ENCODE data around the gene GSTA5. TPM values are rescaled to one million over a fixed set of nuclear protein-coding genes. Genes with fewer than 3 reads are reported as not detected.
A peak's percentile ranks its signal among the peaks of the same experiment; 100 is the strongest.

Gene GSTA5
- total and polyA plus RNA-seq, 4 donors: 0.09 to 0.22 TPM; not detected in 2

- peak; percentile 97 for ATAC-seq (ENCODE audit: insufficient read depth, low FRiP score)
- no peaks in the 10 kb centered on the region for H3K36me3 ChIP-seq (ENCODE audit: control insufficient read depth in 4 of 4, insufficient read depth in 4 of 4, low read length in 4 of 4)
- TF ChIP-seq CTCF (IDR thresholded peaks at IDR 0.05; ENCODE audit: control extremely low read depth, extremely low read depth): peak; percentile 59
- peak overlapping the region in 1 of 2 donors; percentile 82 for H3K27ac ChIP-seq (ENCODE audit: low read depth in 1 of 2, low read length in 1 of 2)
- H3K27me3 ChIP-seq (ENCODE audit: control insufficient read depth in 3 of 3, insufficient read depth in 3 of 3, low read length in 2 of 3): no peaks in the 10 kb centered on the region
- H3K4me1 ChIP-seq (ENCODE audit: control insufficient read depth in 5 of 5, insufficient read depth in 5 of 5, low read length in 5 of 5): no peaks in the 10 kb centered on the region
- WGBS, 2 donors: 11% methylated on average over 18 of the region's 18 CpGs
- peak; percentile 76 to 84 (median 81) for DNase-seq
- H3K9ac ChIP-seq (ENCODE audit: insufficient read depth in 1 of 2, low read length in 2 of 2): peak overlapping the region; percentile 88 to 96
- peak overlapping the region; percentile 34 for H3K4me3 ChIP-seq
- H3K9me3 ChIP-seq (ENCODE audit: control insufficient read depth in 4 of 4, insufficient read depth in 3 of 4, low read length in 3 of 4): no peaks in the 10 kb centered on the region
Measured at GRCh38 chr6:52881996-52882841, 41.6 kb upstream of the GSTA5 start.

GRCh38 chr6:52881662-52881995 is 41.0 kb upstream of the GSTA5 start:
- H3K9me3 ChIP-seq (ENCODE audit: control insufficient read depth in 4 of 4, insufficient read depth in 3 of 4, low read length in 3 of 4): no peaks in the 10 kb centered on the region
- ATAC-seq (ENCODE audit: insufficient read depth, low FRiP score) (no peak), DNase-seq (no peak)
- no peak overlapping the region for H3K27ac ChIP-seq (ENCODE audit: low read depth in 1 of 2, low read length in 1 of 2)
- no peak for TF ChIP-seq CTCF (IDR thresholded peaks at IDR 0.05; ENCODE audit: control extremely low read depth, extremely low read depth)
- H3K4me1 ChIP-seq (ENCODE audit: control insufficient read depth in 5 of 5, insufficient read depth in 5 of 5, low read length in 5 of 5): no peaks in the 10 kb centered on the region
- 54 to 90% methylated on average over 4 of the region's 4 CpGs for WGBS, 2 donors
- H3K9ac ChIP-seq (ENCODE audit: insufficient read depth in 1 of 2, low read length in 2 of 2): peak overlapping the region in 1 of 2 donors; percentile 96
- no peak overlapping the region for H3K4me3 ChIP-seq
- no peaks in the 10 kb centered on the region for H3K36me3 ChIP-seq (ENCODE audit: control insufficient read depth in 4 of 4, insufficient read depth in 4 of 4, low read length in 4 of 4)
- no peaks in the 10 kb centered on the region for H3K27me3 ChIP-seq (ENCODE audit: control insufficient read depth in 3 of 3, insufficient read depth in 3 of 3, low read length in 2 of 3)

GRCh38 chr6:52877786-52878185 is 37.2 kb upstream of the GSTA5 start:
- no peaks in the 10 kb centered on the region for H3K9me3 ChIP-seq (ENCODE audit: control insufficient read depth in 4 of 4, insufficient read depth in 3 of 4, low read length in 3 of 4)
- H3K9ac ChIP-seq (ENCODE audit: insufficient read depth in 1 of 2, low read length in 2 of 2): no peak overlapping the region
- H3K4me3 ChIP-seq: no peak overlapping the region
- WGBS, 2 donors: 85 to 87% methylated on average over 2 of the region's 2 CpGs
- no peaks in the 10 kb centered on the region for H3K36me3 ChIP-seq (ENCODE audit: control insufficient read depth in 4 of 4, insufficient read depth in 4 of 4, low read length in 4 of 4)
- DNase-seq: no peak
- no peak overlapping the region for H3K27ac ChIP-seq (ENCODE audit: low read depth in 1 of 2, low read length in 1 of 2)
- H3K27me3 ChIP-seq (ENCODE audit: control insufficient read depth in 3 of 3, insufficient read depth in 3 of 3, low read length in 2 of 3): no peaks in the 10 kb centered on the region
- no peak for TF ChIP-seq CTCF (IDR thresholded peaks at IDR 0.05; ENCODE audit: control extremely low read depth, extremely low read depth)
- no peak for ATAC-seq (ENCODE audit: insufficient read depth, low FRiP score)
- peaks cover 0 to 8% (median 0%) of the 10 kb centered on the region in 5 donors for H3K4me1 ChIP-seq (ENCODE audit: control insufficient read depth in 5 of 5, insufficient read depth in 5 of 5, low read length in 5 of 5)

All from lung (tissue), 12 donors.